H54 (cell line): ENCODE measurements around the gene ARPC4.
"Not testable (repeated sequence)": the region's sequence is repeated elsewhere in the genome, so short reads cannot be mapped to it uniquely, and the experiment has no call there.

Experiments used
- DNase-seq: peaks from one replicate; pipeline ENCODE4 v3.0.0; 2011; ENCODE audit warnings: low spot score, mixed read lengths; ENCODE audit not compliant: insufficient read length
- FAIRE-seq: peaks from 3 replicates; lab custom pipeline; 2011; peaks lifted over from hg19 to GRCh38; lab: Jason Lieb, UNC
- POLR2A ChIP-seq: IDR thresholded peaks from 2 replicates; pipeline ENCODE4 v1.6.1; 2011; ENCODE audit warnings: low read depth, mild to moderate bottlenecking, low read length

The ARPC4 gene

GRCh38 chr3:9852528-9852927, 59.6 kb downstream of the ARPC4 start:
- DNase-seq (no peak), FAIRE-seq (no peak)
- TF ChIP-seq POLR2A: no peak

DNA sequence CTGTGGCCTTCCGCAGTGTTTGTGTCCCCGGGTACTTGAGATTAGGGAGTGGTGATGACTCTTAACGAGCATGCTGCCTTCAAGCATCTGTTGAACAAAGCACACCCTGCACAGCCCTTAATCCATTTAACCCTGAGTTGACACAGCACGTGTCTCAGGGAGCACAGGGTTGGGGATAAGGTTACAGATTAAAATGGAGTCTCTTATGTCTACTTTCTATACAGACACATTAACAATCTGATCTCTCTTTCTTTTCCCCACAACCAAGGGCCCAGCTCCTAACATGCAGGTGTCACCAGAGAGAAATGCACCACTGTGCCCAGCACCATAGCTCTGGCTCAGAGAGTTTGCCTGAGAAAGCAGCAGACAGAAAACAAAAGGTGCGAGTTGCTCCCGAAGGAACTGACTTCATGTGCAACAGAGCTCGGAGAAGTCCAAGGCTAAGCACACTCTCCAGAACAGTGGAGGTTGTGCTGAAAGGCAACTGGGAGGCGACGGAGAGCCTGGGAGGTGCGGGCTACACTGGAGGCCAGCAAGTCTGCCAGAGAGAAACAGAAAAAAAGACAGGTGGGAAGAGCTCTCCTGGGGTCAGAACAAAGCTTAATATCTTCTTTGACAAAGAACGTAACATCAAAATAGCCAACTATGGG, 61.5 kb downstream of the ARPC4 start:
- not testable (repeated sequence) for DNase-seq, FAIRE-seq

DNA sequence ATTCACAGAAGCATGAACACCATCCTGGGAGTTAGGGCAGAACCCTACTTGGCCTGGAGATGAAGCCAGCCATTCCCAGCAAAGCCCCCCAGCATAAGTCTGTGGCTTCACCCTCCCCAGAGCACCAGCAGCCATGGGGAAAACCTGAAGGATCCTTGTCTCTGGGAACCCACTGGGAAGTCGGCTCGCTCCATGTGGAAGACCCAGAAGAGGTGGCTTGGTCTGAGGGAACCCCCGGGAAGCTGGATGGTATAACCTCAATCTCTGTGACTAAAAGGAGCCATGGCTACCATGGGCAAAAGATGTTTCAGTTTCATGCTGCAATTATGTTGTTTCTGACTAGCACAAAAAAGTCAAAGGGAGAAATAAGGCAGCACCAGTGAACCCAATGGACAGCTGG, 62.7 kb downstream of the ARPC4 start:
- FAIRE-seq (no peak), DNase-seq (no peak)
- no peak for TF ChIP-seq POLR2A
